Ascending aorta (tissue), 2 donors: Measurements from ENCODE around the gene SEPTIN5. TPM values are rescaled to one million over a fixed set of nuclear protein-coding genes. Genes with fewer than 3 reads are reported as not detected.

Experiments
- DNase-seq, 2 donors: peaks; one replicate each; pipeline ENCODE4 v3.0.0-alpha.2; 2019; ENCODE audit warnings: low spot score in 2 of 2
- H3K27ac ChIP-seq, 2 donors: fragments of 200-600 bp; sonication (generic); one replicate each; pipeline ENCODE4 v1.5.1; 2016 to 2017; ENCODE audit warnings: mild to moderate bottlenecking in 1 of 2
- H3K27me3 ChIP-seq: fragments of 200-600 bp; sonication (generic); one replicate; pipeline ENCODE4 v1.5.1; 2017
- H3K36me3 ChIP-seq, 2 donors: fragments of 200-600 bp; sonication (generic); one replicate each; pipeline ENCODE4 v1.5.1; 2016
- H3K4me1 ChIP-seq, 2 donors: fragments of 200-600 bp; sonication (generic); one replicate each; pipeline ENCODE4 v1.5.1; 2016 to 2017; ENCODE audit warnings: mild to moderate bottlenecking in 1 of 2
- H3K4me3 ChIP-seq, 2 donors: fragments of 200-600 bp; sonication (generic); one replicate each; pipeline ENCODE4 v1.5.1; 2016 to 2017; ENCODE audit warnings: mild to moderate bottlenecking in 1 of 2
- H3K9me3 ChIP-seq, 2 donors: fragments of 200-600 bp; sonication (generic); one replicate each; pipeline ENCODE4 v1.5.1; 2016
- intact Hi-C: fragments of 100-400 bp; cut with DNase I; formaldehyde crosslinking; loops from one replicate; pipeline ENCODE4 v1.15.1; 2023
- total RNA-seq: library from RNA; depleted of rRNA; stranded (reverse); fragments of >200 nt; gene quantifications from one replicate; pipeline ENCODE4 v1.1.0, GENCODE V29; 2016
- TF ChIP-seq, protein P1 (sequence below), 3 experiments: fragments of 200-600 bp in 2 of 3; fragments of 450-650 bp in 1 of 3; sonication (generic) in 2 of 3; IDR thresholded peaks; one replicate each; pipeline ENCODE4 v1.5.1; 2016 to 2019; ENCODE audit warnings: antibody characterized with exemption in 3 of 3, mild to moderate bottlenecking in 1 of 3, moderate library complexity in 1 of 3

SEPTIN5 gene
- total RNA-seq, 1 donor from 2014 or later, result 105 TPM

DNA sequence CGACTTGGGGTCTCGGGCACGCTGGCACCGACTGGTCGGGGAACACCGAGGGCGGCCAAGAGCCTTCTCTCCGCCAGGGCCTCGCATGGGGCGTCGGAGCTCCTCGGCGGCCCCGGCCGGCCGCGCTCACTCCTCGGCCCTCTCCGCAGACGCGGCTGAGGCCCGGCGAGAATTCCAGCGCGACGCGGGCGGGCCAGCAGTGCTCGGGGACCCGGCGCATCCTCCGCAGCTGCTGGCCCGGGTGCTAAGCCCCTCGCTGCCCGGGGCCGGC, 51.9 kb downstream of the SEPTIN5 start:
- intact Hi-C loops, result no loop called here
- peak overlapping the region; percentile 26 to 30 for H3K4me3 ChIP-seq

GRCh38 chr22:19766511-19767426, 52.5 kb downstream of the SEPTIN5 start:
- no peaks in the 10 kb centered on the region for H3K4me1 ChIP-seq
- H3K36me3 ChIP-seq, result no peaks in the 10 kb centered on the region
- H3K27me3 ChIP-seq, result no peaks in the 10 kb centered on the region
- DNase-seq, result peak in 1 of 2 donors; percentile 73
- TF ChIP-seq, protein P1, sequence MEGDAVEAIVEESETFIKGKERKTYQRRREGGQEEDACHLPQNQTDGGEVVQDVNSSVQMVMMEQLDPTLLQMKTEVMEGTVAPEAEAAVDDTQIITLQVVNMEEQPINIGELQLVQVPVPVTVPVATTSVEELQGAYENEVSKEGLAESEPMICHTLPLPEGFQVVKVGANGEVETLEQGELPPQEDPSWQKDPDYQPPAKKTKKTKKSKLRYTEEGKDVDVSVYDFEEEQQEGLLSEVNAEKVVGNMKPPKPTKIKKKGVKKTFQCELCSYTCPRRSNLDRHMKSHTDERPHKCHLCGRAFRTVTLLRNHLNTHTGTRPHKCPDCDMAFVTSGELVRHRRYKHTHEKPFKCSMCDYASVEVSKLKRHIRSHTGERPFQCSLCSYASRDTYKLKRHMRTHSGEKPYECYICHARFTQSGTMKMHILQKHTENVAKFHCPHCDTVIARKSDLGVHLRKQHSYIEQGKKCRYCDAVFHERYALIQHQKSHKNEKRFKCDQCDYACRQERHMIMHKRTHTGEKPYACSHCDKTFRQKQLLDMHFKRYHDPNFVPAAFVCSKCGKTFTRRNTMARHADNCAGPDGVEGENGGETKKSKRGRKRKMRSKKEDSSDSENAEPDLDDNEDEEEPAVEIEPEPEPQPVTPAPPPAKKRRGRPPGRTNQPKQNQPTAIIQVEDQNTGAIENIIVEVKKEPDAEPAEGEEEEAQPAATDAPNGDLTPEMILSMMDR (IDR thresholded peaks at IDR 0.05), result no peak
- H3K4me3 ChIP-seq, result peak overlapping the region; percentile 26 to 30
- H3K9me3 ChIP-seq, result no peaks in the 10 kb centered on the region
- intact Hi-C loops, result no loop called here
- H3K27ac ChIP-seq, result no peak overlapping the region

More for the DNA sequence above, 51.9 kb downstream of the SEPTIN5 start:
- TF ChIP-seq, protein P1 (IDR thresholded peaks at IDR 0.05), result no peak
- no peak overlapping the region for H3K27ac ChIP-seq
- H3K4me1 ChIP-seq, result no peaks in the 10 kb centered on the region
- H3K36me3 ChIP-seq, result no peaks in the 10 kb centered on the region
- no peaks in the 10 kb centered on the region for H3K27me3 ChIP-seq
- DNase-seq, result no peak
- H3K9me3 ChIP-seq, result no peaks in the 10 kb centered on the region

GRCh38 chr22:19767427-19768341, 53.4 kb downstream of the SEPTIN5 start:
- no peaks in the 10 kb centered on the region for H3K9me3 ChIP-seq
- DNase-seq, result no peak
- H3K27ac ChIP-seq, result no peak overlapping the region
- intact Hi-C loops, result no loop called here
- TF ChIP-seq, protein P1 (IDR thresholded peaks at IDR 0.05), result no peak
- no peaks in the 10 kb centered on the region for H3K27me3 ChIP-seq
- no peaks in the 10 kb centered on the region for H3K36me3 ChIP-seq
- peak overlapping the region in 1 of 2 donors; percentile 30 for H3K4me3 ChIP-seq
- no peaks in the 10 kb centered on the region for H3K4me1 ChIP-seq

GRCh38 chr22:19769393-19769715, 55.1 kb downstream of the SEPTIN5 start:
- no peaks in the 10 kb centered on the region for H3K4me1 ChIP-seq
- intact Hi-C loops, result no loop called here
- TF ChIP-seq, protein P1 (IDR thresholded peaks at IDR 0.05), result no peak
- no peak for DNase-seq
- no peaks in the 10 kb centered on the region for H3K9me3 ChIP-seq
- H3K4me3 ChIP-seq, result no peak overlapping the region
- H3K27me3 ChIP-seq, result no peaks in the 10 kb centered on the region
- no peak overlapping the region for H3K27ac ChIP-seq
- H3K36me3 ChIP-seq, result no peaks in the 10 kb centered on the region

- DNase-seq, result no peak
- TF ChIP-seq, protein P1 (IDR thresholded peaks at IDR 0.05), result no peak
- intact Hi-C loops, result no loop called here
- Histone ChIP-seq H3K4me1 (no peaks in the 10 kb centered on the region), H3K4me3 (no peak overlapping the region), H3K9me3 (no peaks in the 10 kb centered on the region), H3K27ac (no peak overlapping the region), H3K27me3 (no peaks in the 10 kb centered on the region), H3K36me3 (no peaks in the 10 kb centered on the region)
Observed at GRCh38 chr22:19770349-19771220, 56.3 kb downstream of the SEPTIN5 start.
